ENCODE results near the gene MAPKAPK2. TPM values are rescaled to one million over a fixed set of nuclear protein-coding genes. Genes with fewer than 3 reads are reported as not detected.

Gene MAPKAPK2
- total RNA-seq, 1 donor from 2014 or later, result 26.6 TPM

DNA sequence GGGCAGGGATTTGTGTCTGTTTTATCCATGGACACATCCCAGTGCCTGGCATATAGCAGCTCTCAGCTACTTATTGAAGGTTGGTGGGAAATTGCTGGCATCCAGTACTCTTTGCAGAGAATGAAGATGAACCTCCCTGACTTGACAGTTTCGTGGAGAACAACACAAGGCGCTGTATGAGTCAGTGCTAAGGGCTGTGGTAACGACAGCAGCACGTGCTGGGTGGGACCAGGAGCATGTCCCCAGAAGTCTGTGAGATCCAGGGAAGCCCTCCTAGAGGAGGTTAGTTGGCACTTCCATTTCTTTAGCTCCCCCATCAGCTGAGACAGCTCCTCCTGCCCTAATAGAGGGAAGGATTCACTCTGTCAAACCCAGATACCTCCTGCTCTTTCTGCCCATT, 60.0 kb downstream of the MAPKAPK2 start:
- H3K4me1 ChIP-seq (ENCODE audit: control insufficient read depth in 3 of 3, insufficient read depth in 3 of 3, low read length in 3 of 3), result peaks cover 0 to 4% (median 0%) of the 10 kb centered on the region in 3 donors
- H3K4me3 ChIP-seq (ENCODE audit: low read length in 3 of 3), result no peak overlapping the region
- H3K27ac ChIP-seq (ENCODE audit: low read depth, low read length), result no peak overlapping the region
- H3K27me3 ChIP-seq (ENCODE audit: control insufficient read depth in 3 of 3, insufficient read depth in 3 of 3, low read length in 3 of 3), result no peaks in the 10 kb centered on the region
- H3K9me3 ChIP-seq (ENCODE audit: control insufficient read depth in 3 of 3, low read length in 3 of 3), result no peaks in the 10 kb centered on the region
- H3K36me3 ChIP-seq (ENCODE audit: control insufficient read depth in 3 of 3, insufficient read depth in 3 of 3, low read length in 3 of 3), result no peaks in the 10 kb centered on the region
- no peak overlapping the region for H3K9ac ChIP-seq (ENCODE audit: low read depth in 1 of 3, low read length in 3 of 3)

DNA sequence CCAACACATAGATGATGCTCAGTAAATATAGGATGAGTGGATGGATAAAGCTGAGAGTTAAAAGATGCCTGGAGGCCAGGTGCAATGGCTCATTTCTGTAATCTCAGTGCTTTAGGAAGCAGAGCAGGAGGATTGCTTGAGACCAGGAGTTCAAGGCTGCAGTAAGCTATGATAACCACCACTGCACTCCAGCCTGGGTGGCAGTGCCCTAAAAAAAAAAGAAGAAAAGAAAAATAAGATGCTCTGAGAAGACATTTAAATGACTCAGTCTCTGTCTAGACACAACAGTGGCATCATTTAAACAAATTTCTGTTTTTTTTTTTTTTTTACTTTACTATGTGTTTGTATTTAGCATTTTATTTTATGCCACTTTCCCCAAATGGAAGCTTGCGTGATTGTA, 60.6 kb downstream of the MAPKAPK2 start:
- Histone ChIP-seq H3K27me3 (ENCODE audit: control insufficient read depth in 3 of 3, insufficient read depth in 3 of 3, low read length in 3 of 3) (no peaks in the 10 kb centered on the region), H3K27ac (ENCODE audit: low read depth, low read length) (no peak overlapping the region), H3K9ac (ENCODE audit: low read depth in 1 of 3, low read length in 3 of 3) (no peak overlapping the region), H3K4me3 (ENCODE audit: low read length in 3 of 3) (no peak overlapping the region), H3K36me3 (ENCODE audit: control insufficient read depth in 3 of 3, insufficient read depth in 3 of 3, low read length in 3 of 3) (no peaks in the 10 kb centered on the region), H3K4me1 (ENCODE audit: control insufficient read depth in 3 of 3, insufficient read depth in 3 of 3, low read length in 3 of 3) (no peaks in the 10 kb centered on the region), H3K9me3 (ENCODE audit: control insufficient read depth in 3 of 3, low read length in 3 of 3) (no peaks in the 10 kb centered on the region)

DNA sequence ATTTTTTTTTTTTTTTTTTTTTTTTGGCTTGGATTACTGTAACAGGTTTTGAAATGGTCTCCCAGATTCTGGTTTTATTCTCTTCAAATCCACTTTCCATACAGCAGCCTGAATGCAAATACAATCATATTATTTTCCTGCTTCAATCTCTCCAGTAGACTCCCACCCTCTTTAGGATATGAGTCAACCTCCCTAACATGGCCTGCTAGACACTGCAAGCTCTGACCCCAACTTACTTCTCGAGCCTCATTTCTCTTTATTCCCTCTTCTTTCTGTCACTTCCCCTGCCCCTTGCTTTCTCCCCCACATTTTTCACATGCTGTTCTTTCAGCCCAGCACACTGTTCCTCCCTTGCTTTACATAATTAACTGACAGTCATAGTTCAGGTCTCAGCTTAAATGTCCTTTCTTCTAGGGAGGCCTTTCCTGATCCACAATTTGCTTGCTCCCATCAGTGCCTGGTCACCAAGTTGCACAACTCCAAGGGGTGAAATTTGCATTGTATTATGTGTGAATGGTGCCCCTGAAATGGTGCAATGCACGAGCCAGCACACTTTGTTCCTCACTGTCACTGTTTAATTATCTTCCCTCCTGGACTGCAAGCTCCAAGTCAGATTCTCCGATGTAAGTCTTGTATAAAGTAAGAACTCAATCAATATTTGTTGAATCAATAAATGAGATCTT, 63.8 kb downstream of the MAPKAPK2 start:
- Histone ChIP-seq H3K9me3 (ENCODE audit: control insufficient read depth in 3 of 3, low read length in 3 of 3) (no peaks in the 10 kb centered on the region), H3K9ac (ENCODE audit: low read depth in 1 of 3, low read length in 3 of 3) (no peak overlapping the region), H3K27ac (ENCODE audit: low read depth, low read length) (no peak overlapping the region), H3K4me3 (ENCODE audit: low read length in 3 of 3) (no peak overlapping the region), H3K27me3 (ENCODE audit: control insufficient read depth in 3 of 3, insufficient read depth in 3 of 3, low read length in 3 of 3) (peaks cover 0 to 5% (median 0%) of the 10 kb centered on the region in 3 donors), H3K36me3 (ENCODE audit: control insufficient read depth in 3 of 3, insufficient read depth in 3 of 3, low read length in 3 of 3) (no peaks in the 10 kb centered on the region), H3K4me1 (ENCODE audit: control insufficient read depth in 3 of 3, insufficient read depth in 3 of 3, low read length in 3 of 3) (no peaks in the 10 kb centered on the region)

DNA sequence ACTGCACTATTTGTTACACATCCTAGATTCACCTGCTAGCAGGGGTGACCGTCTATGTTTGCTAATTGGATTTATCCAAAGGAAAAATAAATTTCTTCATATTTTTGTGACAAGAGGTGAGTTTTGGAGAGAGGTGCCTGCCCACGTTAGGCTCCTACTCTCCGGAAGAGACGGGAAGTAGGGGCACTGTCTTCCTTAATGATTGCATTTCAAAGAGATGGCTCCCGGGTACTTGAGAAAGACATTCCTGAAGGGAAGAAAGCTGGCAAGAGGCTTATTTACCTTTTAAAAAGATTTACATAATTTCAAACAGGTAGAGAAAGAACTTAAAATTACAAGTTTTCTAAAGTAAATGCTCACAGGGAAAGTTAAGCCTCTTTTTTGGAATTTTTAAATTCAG, 67.2 kb downstream of the MAPKAPK2 start:
- Histone ChIP-seq H3K27me3 (ENCODE audit: control insufficient read depth in 3 of 3, insufficient read depth in 3 of 3, low read length in 3 of 3) (peaks cover 0 to 5% (median 0%) of the 10 kb centered on the region in 3 donors), H3K4me1 (ENCODE audit: control insufficient read depth in 3 of 3, insufficient read depth in 3 of 3, low read length in 3 of 3) (no peaks in the 10 kb centered on the region), H3K4me3 (ENCODE audit: low read length in 3 of 3) (no peak overlapping the region), H3K27ac (ENCODE audit: low read depth, low read length) (no peak overlapping the region), H3K36me3 (ENCODE audit: control insufficient read depth in 3 of 3, insufficient read depth in 3 of 3, low read length in 3 of 3) (no peaks in the 10 kb centered on the region), H3K9ac (ENCODE audit: low read depth in 1 of 3, low read length in 3 of 3) (no peak overlapping the region), H3K9me3 (ENCODE audit: control insufficient read depth in 3 of 3, low read length in 3 of 3) (no peaks in the 10 kb centered on the region)

DNA sequence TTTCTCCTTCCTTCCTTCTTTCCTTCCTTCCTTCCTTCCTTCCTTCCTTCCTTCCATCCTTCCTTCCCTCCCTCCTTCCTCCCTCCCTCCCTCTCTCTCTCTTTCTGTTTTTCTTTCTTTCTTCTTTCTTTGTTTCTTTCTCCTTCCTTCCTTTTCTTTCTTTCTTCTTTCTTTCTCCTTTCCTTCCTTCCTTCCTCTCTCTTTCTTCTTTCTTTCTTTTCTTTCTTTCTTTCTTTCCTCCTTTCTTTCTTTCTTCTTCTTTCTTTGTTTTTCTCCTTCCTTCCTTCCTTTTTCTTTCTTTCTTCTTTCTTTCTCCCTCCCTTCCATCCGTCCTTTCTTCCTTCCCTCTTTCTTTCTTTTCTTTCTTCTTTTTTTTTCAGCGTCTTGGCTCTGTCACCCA, 67.8 kb downstream of the MAPKAPK2 start:
- no peak overlapping the region for H3K4me3 ChIP-seq (ENCODE audit: low read length in 3 of 3)

DNA sequence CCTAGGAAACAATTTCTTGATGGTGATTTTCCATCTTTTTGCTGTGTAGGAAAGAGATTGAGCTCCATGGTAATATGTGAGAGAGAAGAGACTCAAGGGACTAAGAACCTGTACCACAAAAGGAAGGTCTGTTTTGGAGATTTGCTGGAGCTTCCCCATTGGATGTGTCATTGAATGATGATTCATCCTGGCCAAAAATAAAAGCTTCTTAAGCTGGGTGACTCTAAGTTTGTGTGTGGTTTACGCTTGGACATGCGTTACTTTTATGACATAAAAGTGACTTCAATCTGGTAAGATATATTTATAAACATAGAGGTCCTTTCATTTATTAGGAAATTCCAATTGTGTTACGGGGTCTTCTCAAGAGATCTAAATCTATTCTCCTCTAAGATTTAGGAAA, 68.4 kb downstream of the MAPKAPK2 start:
- Histone ChIP-seq H3K4me3 (ENCODE audit: low read length in 3 of 3) (no peak overlapping the region), H3K27me3 (ENCODE audit: control insufficient read depth in 3 of 3, insufficient read depth in 3 of 3, low read length in 3 of 3) (peaks cover 0 to 5% (median 0%) of the 10 kb centered on the region in 3 donors), H3K36me3 (ENCODE audit: control insufficient read depth in 3 of 3, insufficient read depth in 3 of 3, low read length in 3 of 3) (no peaks in the 10 kb centered on the region), H3K9ac (ENCODE audit: low read depth in 1 of 3, low read length in 3 of 3) (no peak overlapping the region), H3K4me1 (ENCODE audit: control insufficient read depth in 3 of 3, insufficient read depth in 3 of 3, low read length in 3 of 3) (no peaks in the 10 kb centered on the region), H3K27ac (ENCODE audit: low read depth, low read length) (no peak overlapping the region), H3K9me3 (ENCODE audit: control insufficient read depth in 3 of 3, low read length in 3 of 3) (no peaks in the 10 kb centered on the region)

More for the DNA sequence above, 67.8 kb downstream of the MAPKAPK2 start:
- Histone ChIP-seq H3K36me3 (ENCODE audit: control insufficient read depth in 3 of 3, insufficient read depth in 3 of 3, low read length in 3 of 3) (no peaks in the 10 kb centered on the region), H3K27ac (ENCODE audit: low read depth, low read length) (no peak overlapping the region), H3K9me3 (ENCODE audit: control insufficient read depth in 3 of 3, low read length in 3 of 3) (no peaks in the 10 kb centered on the region), H3K27me3 (ENCODE audit: control insufficient read depth in 3 of 3, insufficient read depth in 3 of 3, low read length in 3 of 3) (peaks cover 0 to 5% (median 0%) of the 10 kb centered on the region in 3 donors), H3K9ac (ENCODE audit: low read depth in 1 of 3, low read length in 3 of 3) (no peak overlapping the region), H3K4me1 (ENCODE audit: control insufficient read depth in 3 of 3, insufficient read depth in 3 of 3, low read length in 3 of 3) (no peaks in the 10 kb centered on the region)

DNA sequence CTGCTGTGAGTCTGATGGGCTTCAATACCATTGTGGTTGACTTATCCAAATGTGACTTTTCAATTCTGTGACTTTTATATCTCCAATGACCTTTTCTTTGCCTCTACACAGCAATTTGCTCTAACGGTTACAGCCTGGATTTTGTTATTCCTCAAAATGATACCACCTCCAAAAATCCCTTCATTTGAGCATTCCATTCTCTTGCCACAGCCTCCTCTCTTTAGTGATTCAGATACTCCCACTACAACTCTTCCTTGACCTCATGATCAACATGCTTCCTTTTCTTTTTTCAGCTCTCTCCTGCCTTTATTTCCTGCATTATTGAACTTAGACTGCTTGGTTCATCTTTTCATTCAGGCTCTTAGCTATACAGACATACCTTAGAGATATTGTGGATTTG, 69.3 kb downstream of the MAPKAPK2 start:
- no peaks in the 10 kb centered on the region for H3K4me1 ChIP-seq (ENCODE audit: control insufficient read depth in 3 of 3, insufficient read depth in 3 of 3, low read length in 3 of 3)
- H3K27ac ChIP-seq (ENCODE audit: low read depth, low read length), result no peak overlapping the region
- peaks cover 0 to 5% (median 0%) of the 10 kb centered on the region in 3 donors for H3K27me3 ChIP-seq (ENCODE audit: control insufficient read depth in 3 of 3, insufficient read depth in 3 of 3, low read length in 3 of 3)
- H3K4me3 ChIP-seq (ENCODE audit: low read length in 3 of 3), result no peak overlapping the region
- no peak overlapping the region for H3K9ac ChIP-seq (ENCODE audit: low read depth in 1 of 3, low read length in 3 of 3)
- H3K36me3 ChIP-seq (ENCODE audit: control insufficient read depth in 3 of 3, insufficient read depth in 3 of 3, low read length in 3 of 3), result no peaks in the 10 kb centered on the region
- H3K9me3 ChIP-seq (ENCODE audit: control insufficient read depth in 3 of 3, low read length in 3 of 3), result no peaks in the 10 kb centered on the region

DNA sequence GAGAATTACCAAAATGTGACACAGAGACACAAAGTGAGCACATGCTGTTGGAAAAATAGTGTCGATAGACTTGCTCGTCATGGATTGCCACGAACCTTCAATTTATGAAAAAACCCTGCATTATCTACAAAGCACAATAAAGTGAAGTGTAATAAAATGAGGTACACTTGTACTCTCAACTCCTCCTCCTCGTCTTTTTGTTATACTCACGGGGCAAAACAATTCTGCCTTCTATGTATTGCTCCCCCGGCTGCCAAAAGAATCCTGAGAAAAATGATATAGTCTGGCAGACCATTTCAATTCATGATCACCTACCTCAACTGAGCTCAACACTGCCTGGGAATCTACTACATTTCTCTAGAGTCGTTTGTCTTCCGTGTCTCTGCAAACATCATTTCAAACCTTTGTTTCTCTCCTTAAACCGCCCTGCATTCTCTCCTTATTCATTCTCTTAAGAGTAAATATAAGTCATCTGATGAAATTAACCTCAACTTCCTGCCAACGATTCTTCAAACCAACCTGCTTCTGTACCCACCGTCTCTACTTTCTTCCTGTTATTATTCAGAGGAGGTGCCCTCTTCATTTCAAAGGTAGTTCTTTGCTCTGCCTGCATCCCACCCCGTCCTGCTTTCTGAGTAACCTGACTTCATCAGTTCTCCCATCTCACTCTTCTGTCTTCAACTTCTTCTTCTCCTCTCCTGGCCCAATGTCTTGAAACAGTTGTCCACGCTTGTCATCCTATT, 73.0 kb downstream of the MAPKAPK2 start:
- no peak overlapping the region for H3K27ac ChIP-seq (ENCODE audit: low read depth, low read length)
- no peak overlapping the region for H3K4me3 ChIP-seq (ENCODE audit: low read length in 3 of 3)
- H3K9me3 ChIP-seq (ENCODE audit: control insufficient read depth in 3 of 3, low read length in 3 of 3), result no peaks in the 10 kb centered on the region
- no peaks in the 10 kb centered on the region for H3K4me1 ChIP-seq (ENCODE audit: control insufficient read depth in 3 of 3, insufficient read depth in 3 of 3, low read length in 3 of 3)
- no peaks in the 10 kb centered on the region for H3K27me3 ChIP-seq (ENCODE audit: control insufficient read depth in 3 of 3, insufficient read depth in 3 of 3, low read length in 3 of 3)
- no peaks in the 10 kb centered on the region for H3K36me3 ChIP-seq (ENCODE audit: control insufficient read depth in 3 of 3, insufficient read depth in 3 of 3, low read length in 3 of 3)
- no peak overlapping the region for H3K9ac ChIP-seq (ENCODE audit: low read depth in 1 of 3, low read length in 3 of 3)

DNA sequence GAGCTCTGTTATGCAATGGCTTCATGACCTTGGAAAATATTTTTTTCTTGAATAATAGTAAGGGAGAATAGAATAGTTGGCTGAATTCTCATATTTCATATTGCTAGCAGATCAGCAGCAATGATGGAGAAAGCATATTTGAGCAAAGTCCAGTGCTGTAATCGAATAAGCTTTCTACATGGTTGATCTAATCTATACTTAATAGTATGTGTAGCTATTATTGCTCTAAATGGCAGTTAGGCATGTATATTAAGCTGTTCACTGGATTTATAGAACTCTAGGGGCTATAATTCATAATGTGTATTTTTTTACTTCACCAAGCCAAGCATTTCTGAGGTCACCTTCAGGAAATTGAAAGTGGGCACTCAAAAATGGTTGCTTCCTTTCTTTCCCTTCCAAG, 75.9 kb downstream of the MAPKAPK2 start:
- H3K4me1 ChIP-seq (ENCODE audit: control insufficient read depth in 3 of 3, insufficient read depth in 3 of 3, low read length in 3 of 3), result no peaks in the 10 kb centered on the region
- H3K27ac ChIP-seq (ENCODE audit: low read depth, low read length), result no peak overlapping the region
- H3K9me3 ChIP-seq (ENCODE audit: control insufficient read depth in 3 of 3, low read length in 3 of 3), result no peaks in the 10 kb centered on the region
- no peaks in the 10 kb centered on the region for H3K36me3 ChIP-seq (ENCODE audit: control insufficient read depth in 3 of 3, insufficient read depth in 3 of 3, low read length in 3 of 3)
- H3K4me3 ChIP-seq (ENCODE audit: low read length in 3 of 3), result no peak overlapping the region
- no peak overlapping the region for H3K9ac ChIP-seq (ENCODE audit: low read depth in 1 of 3, low read length in 3 of 3)
- H3K27me3 ChIP-seq (ENCODE audit: control insufficient read depth in 3 of 3, insufficient read depth in 3 of 3, low read length in 3 of 3), result no peaks in the 10 kb centered on the region

DNA sequence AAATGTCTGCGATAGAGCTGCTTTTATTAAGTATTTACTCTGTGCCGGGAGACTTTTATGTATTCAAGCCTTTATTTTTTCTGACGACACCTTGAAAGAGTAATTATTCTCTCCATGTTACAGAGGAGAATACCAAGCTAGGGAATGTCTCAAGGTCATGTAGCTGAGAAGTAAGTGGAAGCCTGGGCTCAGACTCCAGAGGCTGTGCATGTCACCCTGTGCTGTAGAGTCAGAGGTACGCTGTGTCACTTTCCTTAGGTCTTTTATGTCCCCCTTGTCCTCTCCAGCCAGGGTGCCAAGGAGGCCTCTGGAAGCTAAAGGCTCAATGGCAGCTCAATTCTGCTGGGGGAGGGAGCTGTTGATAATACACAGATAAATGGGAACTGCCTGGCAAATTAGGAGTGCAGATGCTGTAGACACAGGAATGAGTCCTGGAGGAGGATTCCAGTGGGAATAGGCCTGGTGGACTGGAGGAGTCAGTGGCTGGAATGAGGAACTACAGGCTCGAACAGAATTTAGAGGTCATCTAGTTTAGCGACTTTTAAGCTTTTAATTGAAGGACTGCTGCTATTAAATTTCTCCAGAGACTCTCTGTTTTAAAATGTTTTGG, 76.6 kb downstream of the MAPKAPK2 start:
- Histone ChIP-seq H3K36me3 (ENCODE audit: control insufficient read depth in 3 of 3, insufficient read depth in 3 of 3, low read length in 3 of 3) (no peaks in the 10 kb centered on the region), H3K27me3 (ENCODE audit: control insufficient read depth in 3 of 3, insufficient read depth in 3 of 3, low read length in 3 of 3) (no peaks in the 10 kb centered on the region), H3K9me3 (ENCODE audit: control insufficient read depth in 3 of 3, low read length in 3 of 3) (no peaks in the 10 kb centered on the region), H3K27ac (ENCODE audit: low read depth, low read length) (no peak overlapping the region), H3K4me3 (ENCODE audit: low read length in 3 of 3) (no peak overlapping the region), H3K4me1 (ENCODE audit: control insufficient read depth in 3 of 3, insufficient read depth in 3 of 3, low read length in 3 of 3) (no peaks in the 10 kb centered on the region), H3K9ac (ENCODE audit: low read depth in 1 of 3, low read length in 3 of 3) (no peak overlapping the region)
